GM13977 (cell line): ENCODE data around the gene REEP3.

Experiments
- DNase-seq: peaks from one replicate; pipeline ENCODE4 v3.0.0; 2012; ENCODE audit warnings: low spot score
- CTCF ChIP-seq: IDR thresholded peaks from 2 replicates; pipeline ENCODE4 v1.5.1; 2012; ENCODE audit warnings: mild to moderate bottlenecking, control low read depth; ENCODE audit not compliant: insufficient read depth; ENCODE audit errors: extremely low read depth, missing control alignments
- in situ Hi-C: fragments of 300-500 bp; cut with MboI; formaldehyde crosslinking; loops from one replicate; pipeline ENCODE4 v1.12.0; 2022; ENCODE audit warnings: low sequenced_read_pairs, low pct_unique_long_range_greater_than_20kb, mixed read lengths, inconsistent platforms; ENCODE audit not compliant: unreplicated experiment

Gene REEP3

GRCh38 chr10:63585041-63585440 is 63.8 kb downstream of the REEP3 start:
- no peak for TF ChIP-seq CTCF
- no peak for DNase-seq
- in situ Hi-C loops = no loop called here

- no peak for DNase-seq
- in situ Hi-C loops = no loop called here
- no peak for TF ChIP-seq CTCF
Measured at GRCh38 chr10:63586043-63586442, 64.8 kb downstream of the REEP3 start.

- TF ChIP-seq CTCF = no peak
- no peak for DNase-seq
- in situ Hi-C loops = no loop called here
Measured at GRCh38 chr10:63587191-63587590, 66.0 kb downstream of the REEP3 start.

- in situ Hi-C loops = no loop called here
- no peak for DNase-seq
- TF ChIP-seq CTCF = no peak
Measured at GRCh38 chr10:63588436-63589167, 67.4 kb downstream of the REEP3 start.

GRCh38 chr10:63591600-63592379 is 70.6 kb downstream of the REEP3 start:
- DNase-seq = no peak
- no peak for TF ChIP-seq CTCF
- in situ Hi-C loops = no loop called here

GRCh38 chr10:63593576-63593975 is 72.4 kb downstream of the REEP3 start:
- no peak for TF ChIP-seq CTCF
- in situ Hi-C loops = no loop called here
- no peak for DNase-seq
